ENCODE data around the gene MAP3K3.

The MAP3K3 gene

DNA sequence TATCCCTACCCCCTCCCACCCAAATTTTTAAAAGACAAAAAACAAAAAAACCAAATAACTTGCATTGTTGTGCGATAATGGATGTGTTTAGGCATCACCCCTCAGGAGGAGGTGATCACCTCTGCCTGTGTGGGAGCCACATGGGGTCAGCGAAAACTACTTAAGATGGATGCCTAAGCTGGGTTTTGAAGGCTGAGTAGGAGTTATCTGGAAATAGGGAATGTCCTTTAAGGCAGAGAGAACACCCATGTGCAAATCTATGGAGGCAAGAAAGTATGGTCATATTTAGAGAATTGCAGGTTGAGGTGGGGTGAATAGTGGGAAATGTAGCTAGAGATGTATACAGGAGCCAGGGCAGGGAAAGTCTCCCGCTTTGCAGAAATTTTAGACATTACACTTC is 27.1 kb upstream of the MAP3K3 start:
- peaks cover 29% of the 10 kb centered on the region for H3K36me3 ChIP-seq (ENCODE audit: low read depth)
- no peaks in the 10 kb centered on the region for H3K27me3 ChIP-seq (ENCODE audit: insufficient read depth, poor library complexity, severe bottlenecking)
- TF ChIP-seq CTCF (IDR thresholded peaks at IDR 0.05; ENCODE audit: poor library complexity, severe bottlenecking), result no peak
- H3K27ac ChIP-seq (ENCODE audit: poor library complexity, severe bottlenecking), result no peak overlapping the region
- H3K4me3 ChIP-seq (ENCODE audit: severe bottlenecking), result no peak overlapping the region
- ATAC-seq (ENCODE audit: low read depth) (no peak), DNase-seq (ENCODE audit: low spot score) (no peak)
- no peaks in the 10 kb centered on the region for H3K9me3 ChIP-seq (ENCODE audit: severe bottlenecking)
- H3K4me1 ChIP-seq (ENCODE audit: insufficient read depth, poor library complexity, severe bottlenecking), result no peaks in the 10 kb centered on the region

DNA sequence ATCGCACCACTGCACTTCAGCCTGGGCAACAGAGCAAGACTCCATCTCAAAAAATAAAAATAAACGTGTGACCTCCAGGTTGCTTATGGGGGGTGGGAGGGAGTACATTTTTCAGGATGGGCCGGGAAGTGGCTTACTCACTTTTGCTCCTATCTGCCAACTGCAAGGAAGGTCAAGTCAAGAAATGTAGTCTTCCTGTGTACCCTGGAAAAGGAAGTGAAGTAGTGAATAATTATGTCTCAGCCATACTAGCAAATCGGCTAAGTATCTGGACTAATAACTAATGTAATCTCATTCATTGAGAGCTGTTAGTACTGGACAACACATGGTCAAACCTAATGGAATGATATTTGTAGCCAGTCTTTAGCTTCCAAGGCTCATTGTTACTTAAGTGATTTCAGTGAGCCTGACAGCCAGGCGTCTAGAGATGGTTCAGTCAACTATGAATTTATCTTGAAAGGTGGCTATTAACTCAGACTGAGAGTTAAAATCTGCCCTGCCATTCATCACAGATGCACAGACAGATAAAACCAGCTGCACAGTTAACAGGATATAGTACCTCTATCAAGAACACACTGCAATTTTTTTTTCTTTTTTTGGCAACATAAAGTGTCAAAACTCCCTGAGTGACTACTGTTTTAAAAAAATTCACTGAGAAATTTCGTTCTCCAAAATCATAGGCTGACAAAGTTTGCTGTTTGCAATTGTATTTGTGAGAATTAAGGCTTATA is 25.2 kb upstream of the MAP3K3 start:
- DNase-seq (ENCODE audit: low spot score), result no peak
- H3K27ac ChIP-seq (ENCODE audit: poor library complexity, severe bottlenecking), result no peak overlapping the region

DNA sequence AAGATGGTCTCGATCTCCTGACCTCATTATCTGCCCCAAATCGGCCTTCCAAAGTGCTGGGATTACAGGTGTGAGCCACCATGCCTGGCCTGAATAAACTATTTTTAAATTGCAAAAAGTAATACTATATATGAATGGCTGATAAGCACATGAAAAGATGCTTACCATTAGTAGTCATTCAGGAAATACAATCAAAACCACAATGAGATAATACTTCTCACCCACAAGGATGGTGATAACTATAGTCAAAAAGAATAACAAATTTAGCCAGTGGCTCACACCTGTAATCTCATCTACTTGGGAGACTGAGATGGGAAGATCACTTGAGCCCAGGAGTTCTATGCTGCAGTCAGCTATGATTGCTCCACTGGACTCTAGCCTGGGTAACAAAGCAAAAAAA is 23.9 kb upstream of the MAP3K3 start:
- TF ChIP-seq CTCF (IDR thresholded peaks at IDR 0.05; ENCODE audit: poor library complexity, severe bottlenecking), result no peak
- Histone ChIP-seq H3K9me3 (ENCODE audit: severe bottlenecking) (no peaks in the 10 kb centered on the region), H3K4me1 (ENCODE audit: insufficient read depth, poor library complexity, severe bottlenecking) (no peaks in the 10 kb centered on the region), H3K27me3 (ENCODE audit: insufficient read depth, poor library complexity, severe bottlenecking) (no peaks in the 10 kb centered on the region), H3K4me3 (ENCODE audit: severe bottlenecking) (no peak overlapping the region), H3K27ac (ENCODE audit: poor library complexity, severe bottlenecking) (no peak overlapping the region), H3K36me3 (ENCODE audit: low read depth) (peaks cover 4% of the 10 kb centered on the region)
- no peak for ATAC-seq (ENCODE audit: low read depth)
- DNase-seq (ENCODE audit: low spot score), result no peak

More for the DNA sequence above, 25.2 kb upstream of the MAP3K3 start:
- Histone ChIP-seq H3K27me3 (ENCODE audit: insufficient read depth, poor library complexity, severe bottlenecking) (no peaks in the 10 kb centered on the region), H3K36me3 (ENCODE audit: low read depth) (peaks cover 11% of the 10 kb centered on the region; the same call in 1 of the 2 replicates), H3K4me3 (ENCODE audit: severe bottlenecking) (no peak overlapping the region), H3K9me3 (ENCODE audit: severe bottlenecking) (no peaks in the 10 kb centered on the region), H3K4me1 (ENCODE audit: insufficient read depth, poor library complexity, severe bottlenecking) (no peaks in the 10 kb centered on the region)
- no peak for ATAC-seq (ENCODE audit: low read depth)
- TF ChIP-seq CTCF (IDR thresholded peaks at IDR 0.05; ENCODE audit: poor library complexity, severe bottlenecking), result no peak

- ATAC-seq (ENCODE audit: low read depth), result peak; percentile 94
- no peaks in the 10 kb centered on the region for H3K9me3 ChIP-seq (ENCODE audit: severe bottlenecking)
- peak within 1 kb of the TSS; percentile 99 for H3K4me3 ChIP-seq (ENCODE audit: severe bottlenecking)
- TF ChIP-seq CTCF (IDR thresholded peaks at IDR 0.05; ENCODE audit: poor library complexity, severe bottlenecking), result no peak
- DNase-seq (ENCODE audit: low spot score), result peak; percentile 80
- H3K27me3 ChIP-seq (ENCODE audit: insufficient read depth, poor library complexity, severe bottlenecking), result no peaks in the 10 kb centered on the region
- H3K27ac ChIP-seq (ENCODE audit: poor library complexity, severe bottlenecking), result peak within 1 kb of the TSS; percentile 42
- H3K4me1 ChIP-seq (ENCODE audit: insufficient read depth, poor library complexity, severe bottlenecking), result no peaks in the 10 kb centered on the region
- peaks cover 18% of the 10 kb centered on the region for H3K36me3 ChIP-seq (ENCODE audit: low read depth)
Measured at GRCh38 chr17:63600569-63601438, 21.4 kb upstream of the MAP3K3 start, which contains the start of gene TACO1. Gene TACO1 (plus strand): TSS chr17:63600895. CDS start chr17:63601084, 189 bp downstream.

All from RWPE2 (cell line).